AG04450 (cell line): ENCODE results near the gene SOX21. TPM values are rescaled to one million over a fixed set of nuclear protein-coding genes. Genes with fewer than 3 reads are reported as not detected.

ENCODE experiments used
- CTCF ChIA-PET: fragments of 300-600, 350-600 bp; formaldehyde crosslinking; extraction: SDS; loops from one replicate; lab custom pipeline; 2022; ENCODE audit warnings: antibody characterized with exemption, inconsistent platforms; lab: Charles Lee
- POLR2A ChIA-PET: fragments of 350-600 bp; formaldehyde crosslinking; extraction: SDS; loops from one replicate; lab custom pipeline; 2021; ENCODE audit warnings: antibody characterized with exemption, inconsistent platforms; lab: Yijun Ruan, JAX
- DNase-seq: peaks from one replicate; pipeline ENCODE4 v3.0.0-alpha.2; 2011; ENCODE audit warnings: low read depth, low spot score
- H3K27ac ChIP-seq: one replicate; pipeline ENCODE4 v1.5.1; 2012; ENCODE audit warnings: low read depth, low read length, control low read depth
- H3K27me3 ChIP-seq: one replicate; pipeline ENCODE4 v1.6.0; 2012; ENCODE audit warnings: low read length; ENCODE audit not compliant: control insufficient read depth, insufficient read depth
- H3K4me3 ChIP-seq: 2 replicates; pipeline ENCODE4 v1.5.1; 2011; ENCODE audit warnings: mild to moderate bottlenecking, low read depth, low read length, control low read depth
- H3K9me3 ChIP-seq: 2 replicates; pipeline ENCODE4 v1.5.1; 2012; ENCODE audit warnings: low read length; ENCODE audit not compliant: control insufficient read depth, insufficient read depth
- polyA plus RNA-seq: library from polyadenylated mRNA; depleted of rRNA; stranded (reverse); fragments of >200 nt; gene quantifications from 2 replicates; pipeline ENCODE4 v1.2.3, GENCODE V29; 2011
- TF ChIP-seq, protein P1 (sequence below): IDR thresholded peaks from 2 replicates; pipeline ENCODE4 v1.5.1; 2011; ENCODE audit warnings: low read depth, low read length, control low read depth, inconsistent platforms

Gene SOX21
- polyA plus RNA-seq, 1 experiment, result not detected

DNA sequence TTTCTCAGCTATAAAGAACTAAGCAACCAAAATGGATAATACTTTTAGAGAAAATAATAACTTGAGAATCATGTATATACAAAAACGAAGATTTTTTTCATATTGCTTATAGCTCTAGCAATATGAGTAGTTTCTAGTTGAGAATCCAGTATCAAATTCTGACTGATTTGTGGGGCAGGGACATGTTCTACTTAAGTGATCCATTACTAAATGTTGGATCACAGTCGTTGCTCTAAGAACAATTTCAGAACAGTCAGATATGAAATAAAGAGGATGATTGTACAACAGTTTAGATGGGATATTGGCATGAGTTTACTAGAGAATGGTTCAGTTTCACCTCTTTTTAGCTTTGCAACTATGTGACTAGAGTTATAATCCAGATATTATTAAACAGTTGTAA is 39.9 kb downstream of the SOX21 start:
- POLR2A ChIA-PET, result interaction anchor here (0.7 kb wide), 1 partner anchor 263 kb away, joined by 3 read pairs; no protein-coding TSS in a partner anchor
- no peak for DNase-seq
- no peak overlapping the region for H3K27ac ChIP-seq
- TF ChIP-seq, protein P1, sequence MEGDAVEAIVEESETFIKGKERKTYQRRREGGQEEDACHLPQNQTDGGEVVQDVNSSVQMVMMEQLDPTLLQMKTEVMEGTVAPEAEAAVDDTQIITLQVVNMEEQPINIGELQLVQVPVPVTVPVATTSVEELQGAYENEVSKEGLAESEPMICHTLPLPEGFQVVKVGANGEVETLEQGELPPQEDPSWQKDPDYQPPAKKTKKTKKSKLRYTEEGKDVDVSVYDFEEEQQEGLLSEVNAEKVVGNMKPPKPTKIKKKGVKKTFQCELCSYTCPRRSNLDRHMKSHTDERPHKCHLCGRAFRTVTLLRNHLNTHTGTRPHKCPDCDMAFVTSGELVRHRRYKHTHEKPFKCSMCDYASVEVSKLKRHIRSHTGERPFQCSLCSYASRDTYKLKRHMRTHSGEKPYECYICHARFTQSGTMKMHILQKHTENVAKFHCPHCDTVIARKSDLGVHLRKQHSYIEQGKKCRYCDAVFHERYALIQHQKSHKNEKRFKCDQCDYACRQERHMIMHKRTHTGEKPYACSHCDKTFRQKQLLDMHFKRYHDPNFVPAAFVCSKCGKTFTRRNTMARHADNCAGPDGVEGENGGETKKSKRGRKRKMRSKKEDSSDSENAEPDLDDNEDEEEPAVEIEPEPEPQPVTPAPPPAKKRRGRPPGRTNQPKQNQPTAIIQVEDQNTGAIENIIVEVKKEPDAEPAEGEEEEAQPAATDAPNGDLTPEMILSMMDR, result no peak
- CTCF ChIA-PET, result interaction anchor here (0.6 to 2.1 kb wide), 6 partner anchors 9 to 732 kb away, joined by 3 to 13 read pairs (median 4); no protein-coding TSS in a partner anchor
- H3K27me3 ChIP-seq, result peaks cover 10% of the 10 kb centered on the region
- no peaks in the 10 kb centered on the region for H3K9me3 ChIP-seq
- H3K4me3 ChIP-seq, result no peak overlapping the region

DNA sequence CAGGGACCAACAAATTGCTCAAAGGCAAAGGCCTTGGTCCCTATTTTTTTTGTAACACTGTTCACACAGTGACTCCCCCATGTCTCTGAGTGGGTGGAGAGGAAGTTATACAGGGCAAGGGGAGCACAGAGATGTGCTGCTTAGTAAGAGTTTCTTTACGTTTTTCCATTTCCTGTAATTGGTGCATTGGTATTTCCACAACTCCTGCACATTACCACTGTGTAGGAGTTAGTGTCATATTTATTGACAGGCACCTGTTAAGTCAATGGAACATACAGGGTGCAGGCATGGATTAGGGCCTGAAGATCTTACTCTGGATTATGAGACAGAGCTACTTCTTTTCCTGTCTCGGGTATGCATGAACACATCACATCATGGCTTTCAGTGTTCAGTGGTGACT is 45.2 kb downstream of the SOX21 start:
- DNase-seq, result no peak
- ChIA-PET CTCF (interaction anchor here (1.1 to 2.5 kb wide), 2 partner anchors 8 kb away, joined by 8 to 13 read pairs; no protein-coding TSS in a partner anchor), POLR2A (no interaction called here)
- peaks cover 53% of the 10 kb centered on the region for H3K27me3 ChIP-seq
- H3K27ac ChIP-seq, result no peak overlapping the region
- H3K4me3 ChIP-seq, result no peak overlapping the region
- H3K9me3 ChIP-seq, result no peaks in the 10 kb centered on the region
- TF ChIP-seq, protein P1, result no peak

DNA sequence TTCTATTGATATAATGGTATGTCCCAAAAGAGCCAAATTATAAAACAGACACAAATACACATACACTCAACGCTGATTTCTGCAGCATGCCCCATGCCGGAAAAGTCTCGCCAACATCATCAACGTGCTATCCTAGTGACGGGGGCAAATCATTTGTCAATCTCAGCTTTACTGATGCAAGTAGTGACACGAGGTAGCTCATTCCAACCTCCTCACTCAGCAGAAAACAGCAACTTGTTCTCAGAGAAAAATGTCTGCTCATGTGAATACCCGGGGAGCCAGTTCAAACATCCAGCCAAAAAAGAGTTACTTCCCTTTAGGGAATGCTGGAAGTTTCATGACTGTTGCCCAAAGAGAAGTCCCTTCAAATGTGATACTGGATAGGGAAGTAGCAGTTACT is 46.3 kb downstream of the SOX21 start:
- no peak overlapping the region for H3K4me3 ChIP-seq
- no peak for DNase-seq
- POLR2A ChIA-PET, result no interaction called here
- H3K27me3 ChIP-seq, result peaks cover 58% of the 10 kb centered on the region
- TF ChIP-seq, protein P1, result no peak
- no peaks in the 10 kb centered on the region for H3K9me3 ChIP-seq
- H3K27ac ChIP-seq, result no peak overlapping the region
- CTCF ChIA-PET, result interaction anchor here (2.5 kb wide), 1 partner anchor 9 kb away, joined by 13 read pairs; no protein-coding TSS in a partner anchor

DNA sequence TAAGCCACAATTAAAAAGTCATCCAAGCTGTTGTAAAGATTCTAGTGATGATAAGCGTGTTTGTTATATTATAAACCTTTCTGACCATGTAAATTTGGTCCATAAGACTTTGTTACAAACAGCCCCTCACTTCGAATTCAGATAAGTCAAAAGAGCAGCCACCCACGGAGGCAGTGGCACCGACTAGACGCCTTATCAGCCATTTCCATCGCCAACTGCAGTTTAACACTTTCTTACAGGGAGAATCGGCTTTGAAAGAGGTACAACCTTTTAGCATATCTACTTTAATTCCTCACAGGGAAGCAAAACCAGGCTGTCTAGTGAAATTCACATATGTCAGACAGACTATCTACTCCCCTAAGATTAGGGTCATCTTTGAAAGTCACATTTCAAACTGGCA is 47.5 kb downstream of the SOX21 start:
- peaks cover 55% of the 10 kb centered on the region for H3K27me3 ChIP-seq
- H3K4me3 ChIP-seq, result no peak overlapping the region
- no peak for DNase-seq
- no peak overlapping the region for H3K27ac ChIP-seq
- TF ChIP-seq, protein P1, result no peak
- H3K9me3 ChIP-seq, result no peaks in the 10 kb centered on the region
- POLR2A ChIA-PET, result no interaction called here
- CTCF ChIA-PET, result interaction anchor here (2.5 kb wide), 1 partner anchor 10 kb away, joined by 13 read pairs; no protein-coding TSS in a partner anchor

DNA sequence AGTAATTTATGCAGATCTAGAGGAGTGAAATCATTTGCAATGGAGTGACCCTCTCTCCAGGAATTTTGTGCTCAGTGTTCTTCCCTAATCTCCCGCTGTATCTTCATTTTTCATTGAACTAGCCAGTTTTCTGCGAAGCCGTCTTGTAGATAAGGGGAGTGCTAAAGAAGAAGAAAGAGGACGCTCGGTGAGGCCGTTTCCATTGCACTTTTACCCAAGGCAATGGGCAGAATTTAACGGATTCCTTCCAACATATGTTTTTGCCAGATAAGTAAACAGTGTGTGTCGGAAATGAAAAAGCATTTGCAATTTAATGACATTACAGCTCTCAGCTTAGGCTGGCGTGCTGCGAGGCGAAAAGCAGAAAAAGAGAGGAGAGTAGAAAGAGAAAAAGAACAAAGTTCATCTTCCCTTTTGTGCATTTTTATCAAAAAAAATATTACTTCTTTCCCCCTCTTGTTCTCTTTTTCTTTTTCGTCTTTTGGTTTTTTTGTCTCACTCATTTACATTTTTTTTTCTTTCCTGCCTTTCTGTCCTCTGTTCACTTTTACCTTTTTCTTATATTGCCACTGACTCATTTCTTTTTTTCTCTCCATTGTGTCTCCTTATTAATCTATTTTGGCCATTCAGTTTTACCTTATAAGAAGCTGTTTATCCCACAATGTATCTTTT is 49.9 kb downstream of the SOX21 start:
- no peak overlapping the region for H3K4me3 ChIP-seq
- H3K27ac ChIP-seq, result no peak overlapping the region
- ChIA-PET CTCF (interaction anchor here (0.6 to 2.8 kb wide), 6 partner anchors 12 to 742 kb away, joined by 3 to 15 read pairs (median 6); no protein-coding TSS in a partner anchor), POLR2A (no interaction called here)
- DNase-seq, result no peak
- TF ChIP-seq, protein P1, result no peak
- peaks cover 49% of the 10 kb centered on the region for H3K27me3 ChIP-seq
- no peaks in the 10 kb centered on the region for H3K9me3 ChIP-seq
